Stimulated activated CD8-positive, alpha-beta memory T cell treated with anti-CD3 and anti-CD28 coated beads, Interleukin-4, amount 100 ng/mL, for 4 hours (primary cell): ENCODE results near the gene SORCS3.

ENCODE experiments used
- DNase-seq, 2 donors: peaks; one replicate each; pipeline ENCODE4 v3.0.0-alpha.2; 2020; ENCODE audit warnings: low read depth in 2 of 2, low spot score in 1 of 2

Gene SORCS3

DNA sequence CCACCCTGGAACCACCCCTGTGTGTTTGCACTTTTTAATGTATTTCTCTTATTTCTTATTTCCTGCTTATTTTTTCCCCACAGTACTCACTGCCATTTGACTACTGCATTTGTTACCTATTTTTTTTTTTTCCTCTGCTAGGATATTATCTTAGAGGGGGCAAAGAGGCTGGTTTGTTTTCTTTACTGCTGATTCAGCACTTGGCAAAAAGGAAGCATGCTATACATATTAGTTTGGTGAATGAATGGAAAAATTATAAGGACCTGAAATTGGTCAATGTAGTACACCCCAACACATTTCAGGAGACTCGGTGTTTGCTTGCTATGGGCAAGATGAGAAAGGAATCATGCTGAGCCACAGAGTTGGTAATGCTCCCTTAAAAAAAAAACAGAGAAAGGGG, 193.5 kb downstream of the SORCS3 start:
- no peak for DNase-seq

DNA sequence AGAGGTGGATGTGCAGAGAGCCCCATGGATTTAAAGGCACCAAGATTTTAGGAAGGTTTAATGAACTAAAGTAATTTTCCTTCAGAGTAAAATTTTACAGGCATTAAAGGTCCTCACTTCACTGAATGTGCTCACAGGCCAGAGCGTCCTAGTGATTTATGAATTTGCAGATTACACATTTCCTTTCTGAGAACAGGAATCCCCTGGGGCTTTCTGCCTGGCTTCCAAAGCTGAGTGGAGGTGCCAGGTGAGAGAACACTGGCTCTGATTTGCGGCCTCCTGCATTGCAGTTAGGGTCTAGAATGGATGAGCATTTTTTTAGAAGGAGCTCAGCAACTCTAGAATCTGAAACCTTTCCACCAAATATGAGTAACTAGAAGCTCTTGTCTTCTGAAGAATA, 194.3 kb downstream of the SORCS3 start:
- DNase-seq = no peak

DNA sequence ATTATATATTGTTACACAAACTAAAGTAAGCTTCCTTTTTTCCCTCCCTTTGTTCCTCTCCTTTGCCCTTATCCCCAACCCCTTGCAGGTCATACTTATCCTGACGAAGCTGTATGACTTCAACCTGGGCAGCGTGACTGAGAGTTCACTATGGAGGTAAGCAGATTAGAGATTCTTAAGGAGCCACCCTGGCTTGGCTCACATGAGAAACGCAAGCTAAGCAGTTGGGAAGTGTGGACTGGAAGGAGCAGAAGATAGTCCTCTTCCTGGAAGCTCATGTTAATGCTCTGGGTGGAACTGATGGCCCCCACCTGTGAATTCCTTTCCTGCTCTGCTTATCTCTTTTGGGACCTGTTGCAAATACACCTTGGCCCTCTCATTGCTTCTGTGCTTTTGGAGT, 201.6 kb downstream of the SORCS3 start:
- DNase-seq = no peak

DNA sequence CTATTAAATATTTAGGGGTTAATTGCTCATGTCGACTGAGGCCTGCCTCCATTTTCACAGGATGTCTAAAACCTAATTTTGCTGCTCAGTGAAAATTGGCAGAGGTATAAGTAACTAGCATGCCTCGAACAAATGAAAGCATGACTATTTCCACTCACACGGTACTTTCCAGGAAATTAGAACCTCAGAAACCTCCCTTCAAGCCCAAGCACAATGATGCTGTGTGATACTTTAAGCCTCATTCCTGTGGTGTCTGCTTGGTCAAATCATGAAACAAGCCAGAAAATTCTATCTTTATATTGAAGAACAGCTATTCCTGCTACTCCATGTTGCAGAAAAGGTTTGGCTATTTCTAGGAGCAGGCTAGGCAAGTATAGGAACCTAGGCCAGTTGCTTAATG, 203.0 kb downstream of the SORCS3 start:
- no peak for DNase-seq

DNA sequence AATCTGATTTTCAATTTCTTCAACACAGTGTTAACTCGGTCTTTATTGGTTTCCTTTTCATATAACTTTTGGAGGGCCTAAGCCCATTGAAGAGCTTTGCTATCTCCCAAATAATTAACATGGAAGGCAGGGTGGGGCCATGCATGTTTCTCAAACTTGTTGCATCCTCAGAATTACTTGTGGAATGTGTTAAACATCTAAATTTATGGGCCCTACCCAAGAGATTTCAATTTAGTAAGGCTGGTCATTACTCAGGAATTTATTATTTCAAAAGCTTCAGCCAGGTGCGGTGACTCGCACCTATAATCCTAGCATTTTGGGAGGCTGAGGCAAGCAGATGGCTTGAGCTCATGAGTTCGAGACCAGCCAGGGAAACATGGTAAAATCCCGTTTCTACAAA, 208.9 kb downstream of the SORCS3 start:
- DNase-seq = no peak

DNA sequence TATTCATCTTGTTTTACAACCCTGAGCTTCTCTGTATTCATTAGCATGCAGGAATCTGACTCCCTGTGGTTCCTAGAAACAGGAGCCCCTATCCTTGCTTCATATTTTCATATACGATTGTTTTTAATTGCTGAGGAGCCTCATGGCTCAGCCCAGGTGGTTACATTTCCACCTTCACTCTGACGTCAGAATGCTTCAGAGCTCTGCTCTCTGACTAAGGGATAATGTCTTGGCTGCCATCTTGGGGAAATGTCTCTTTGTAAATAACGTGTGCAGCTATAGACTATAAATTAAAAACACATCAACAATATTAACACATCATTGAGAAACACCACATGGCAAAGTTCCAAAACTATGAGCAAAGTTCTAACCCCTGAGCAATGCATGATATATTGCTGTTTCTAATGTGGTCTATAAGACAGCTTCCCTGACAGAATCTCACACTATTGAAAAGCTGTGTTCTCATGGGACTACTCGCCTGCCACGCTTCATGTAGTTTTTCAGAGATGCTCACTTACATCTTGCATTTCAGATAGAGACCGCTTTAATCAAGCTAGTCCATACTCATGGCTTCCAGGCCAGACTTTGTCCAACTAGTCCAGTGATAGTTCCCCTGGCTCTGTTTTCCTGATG, 227.0 kb downstream of the SORCS3 start:
- no peak for DNase-seq

DNA sequence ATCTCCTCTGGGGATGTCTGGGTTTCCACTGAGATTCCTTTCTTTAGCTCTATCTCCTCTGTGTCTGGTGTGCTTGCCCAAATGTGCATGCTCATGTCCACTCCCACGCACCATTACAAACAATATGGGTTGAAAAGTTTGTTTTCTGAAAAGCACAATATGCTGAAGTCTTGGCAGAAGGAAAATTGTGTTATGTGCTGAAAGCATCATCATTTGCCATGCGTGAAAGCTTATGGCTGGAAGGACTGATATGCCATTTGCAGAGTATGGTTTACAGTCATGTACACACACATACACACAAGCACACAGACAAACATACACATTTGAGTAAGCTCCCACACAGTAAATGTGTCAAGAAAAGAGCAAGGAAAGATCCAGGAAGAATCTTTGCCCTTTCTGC, 231.6 kb downstream of the SORCS3 start:
- DNase-seq = no peak

DNA sequence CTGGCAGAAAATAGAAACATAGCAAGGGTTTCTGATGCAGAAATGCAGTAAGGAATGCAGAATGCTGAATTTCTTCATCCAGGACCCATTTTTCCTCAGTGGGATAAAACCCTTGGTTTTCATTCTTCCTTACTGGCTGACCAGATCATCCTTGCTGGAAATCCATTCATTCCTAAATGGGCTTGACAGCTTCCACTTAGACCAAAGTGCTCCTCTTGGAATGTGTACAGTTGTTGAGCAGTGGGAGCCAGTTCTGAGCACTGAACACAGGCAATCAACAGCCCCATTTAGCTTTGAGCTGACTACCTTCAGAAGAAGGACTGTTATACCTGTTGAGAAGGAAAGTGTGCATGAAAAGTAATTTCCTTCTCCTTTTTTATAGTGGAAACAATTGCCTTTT, 232.1 kb downstream of the SORCS3 start:
- no peak for DNase-seq

DNA sequence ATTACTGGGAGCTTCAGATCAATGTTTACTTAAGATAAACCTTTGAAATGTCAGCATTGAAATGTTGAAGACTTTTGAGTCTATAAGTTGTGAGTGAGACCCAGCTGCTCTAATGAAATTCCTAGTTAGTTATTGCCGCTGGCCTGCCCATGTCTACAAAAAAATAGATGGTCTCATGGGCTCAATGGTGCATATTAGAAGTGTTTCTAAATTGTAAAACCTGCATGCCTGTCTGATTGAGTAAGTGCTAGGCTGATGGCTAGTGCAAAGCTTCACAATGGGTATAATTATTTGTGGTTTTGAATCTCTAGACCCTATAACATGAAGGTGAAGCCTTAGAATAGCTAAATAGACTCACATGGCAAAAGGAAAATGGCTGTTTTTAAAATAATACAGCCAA, 234.5 kb downstream of the SORCS3 start:
- DNase-seq = no peak

DNA sequence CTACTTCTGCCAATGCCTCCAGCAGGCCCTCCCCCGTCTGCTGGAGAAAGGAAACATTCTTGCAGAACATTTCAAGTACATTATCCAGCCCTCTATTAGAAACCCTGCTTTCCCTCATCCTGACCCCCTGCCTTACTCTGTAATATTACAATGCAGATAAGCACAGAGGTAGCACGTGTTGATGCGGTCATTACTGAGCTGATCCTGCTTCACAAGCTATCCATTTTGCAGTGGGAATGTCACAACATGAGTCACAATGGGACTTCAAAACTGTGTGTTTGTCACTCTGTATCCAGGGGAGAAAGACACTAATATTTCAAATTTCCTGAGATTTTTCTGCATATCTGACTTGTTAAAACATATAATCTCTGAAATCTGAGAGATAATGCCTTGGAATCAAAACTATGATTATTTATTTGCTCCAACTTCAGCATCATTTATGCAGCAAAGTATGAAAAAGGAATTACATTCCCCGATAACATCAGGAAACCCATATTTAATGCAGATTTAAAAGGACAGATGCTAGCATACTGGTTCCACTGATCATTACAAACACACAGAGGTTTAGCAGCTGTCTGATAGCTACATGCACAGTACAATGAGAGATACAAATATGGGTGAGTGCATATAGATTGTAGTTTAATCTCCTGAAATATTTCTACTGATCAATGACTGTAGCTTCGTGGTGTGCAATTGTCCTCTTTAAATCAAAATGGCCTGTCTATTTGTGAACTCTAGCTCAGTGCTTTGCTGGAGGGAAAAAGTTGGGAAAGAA, 239.7 kb downstream of the SORCS3 start:
- no peak for DNase-seq

DNA sequence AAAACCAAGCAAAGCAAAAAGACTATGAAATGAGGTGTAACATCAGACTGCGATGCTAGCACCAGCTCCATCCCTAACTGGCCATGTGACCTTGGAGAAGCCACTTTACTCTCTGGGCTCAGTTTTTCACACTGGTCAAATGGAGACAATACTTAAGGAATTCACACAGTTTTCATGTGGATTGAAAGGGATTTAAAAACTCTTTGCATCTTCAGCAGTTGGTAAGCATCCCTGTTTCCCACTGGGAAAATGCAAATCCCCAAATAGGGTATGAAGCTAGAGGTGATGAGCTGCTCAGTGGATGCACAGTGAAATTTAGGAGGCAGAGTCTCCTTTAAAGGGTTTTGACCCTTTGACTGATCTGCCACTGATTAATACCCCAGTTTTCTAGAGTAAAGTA, 240.7 kb downstream of the SORCS3 start:
- DNase-seq = no peak

DNA sequence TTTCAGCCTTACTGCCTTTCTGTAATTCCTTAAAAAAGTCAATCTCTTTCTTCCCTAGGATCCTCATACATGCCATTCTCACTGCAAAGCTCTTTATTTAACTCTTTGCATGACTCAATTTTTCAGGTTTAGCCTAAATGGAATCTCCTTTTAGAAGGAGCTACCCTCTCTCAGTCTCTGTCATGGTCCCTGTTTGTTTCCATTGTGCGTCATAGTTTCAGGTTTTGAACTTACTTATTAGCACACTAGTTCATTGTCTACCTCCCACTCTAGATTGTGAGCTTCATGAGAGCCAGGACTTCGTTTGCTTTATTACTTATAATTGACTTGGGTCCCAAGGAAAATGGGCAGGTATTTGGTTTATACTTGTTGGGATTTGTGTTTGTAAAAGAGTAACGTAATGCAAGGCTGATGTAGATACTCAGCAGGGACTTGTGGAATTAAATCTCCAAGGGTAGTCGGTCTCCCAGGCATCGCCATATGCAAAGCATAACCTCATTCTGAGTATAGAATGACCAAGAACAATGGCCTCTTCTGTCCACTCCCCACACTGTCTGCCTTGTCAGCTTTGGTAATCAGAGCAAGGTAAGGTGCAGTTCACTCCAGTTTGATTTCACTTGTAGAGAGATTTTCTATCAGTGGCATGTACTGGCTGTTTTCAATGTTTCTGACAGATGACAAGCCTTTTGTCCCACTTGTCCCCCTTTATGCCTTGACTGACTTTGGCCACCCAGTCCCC, 252.0 kb downstream of the SORCS3 start:
- DNase-seq = no peak

DNA sequence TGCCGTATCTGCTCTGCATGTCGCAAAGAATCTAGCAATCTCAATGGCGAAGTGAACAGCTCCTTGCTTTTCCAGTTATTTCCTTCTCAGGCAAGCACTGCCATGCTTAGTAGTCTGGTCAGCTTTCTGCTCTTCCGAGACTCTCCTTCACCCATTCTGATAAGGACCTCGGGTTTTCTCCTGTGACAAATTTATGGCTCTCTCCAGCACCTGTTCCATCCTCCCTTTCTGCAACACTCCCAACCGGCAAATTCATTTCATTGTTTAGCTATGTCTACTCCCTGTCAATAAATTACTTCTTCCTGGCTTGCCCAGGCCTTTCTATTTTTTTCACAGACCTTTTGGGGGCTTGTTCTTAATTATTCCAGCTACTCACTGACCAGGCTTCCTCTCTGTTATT, 252.6 kb downstream of the SORCS3 start:
- DNase-seq = no peak

DNA sequence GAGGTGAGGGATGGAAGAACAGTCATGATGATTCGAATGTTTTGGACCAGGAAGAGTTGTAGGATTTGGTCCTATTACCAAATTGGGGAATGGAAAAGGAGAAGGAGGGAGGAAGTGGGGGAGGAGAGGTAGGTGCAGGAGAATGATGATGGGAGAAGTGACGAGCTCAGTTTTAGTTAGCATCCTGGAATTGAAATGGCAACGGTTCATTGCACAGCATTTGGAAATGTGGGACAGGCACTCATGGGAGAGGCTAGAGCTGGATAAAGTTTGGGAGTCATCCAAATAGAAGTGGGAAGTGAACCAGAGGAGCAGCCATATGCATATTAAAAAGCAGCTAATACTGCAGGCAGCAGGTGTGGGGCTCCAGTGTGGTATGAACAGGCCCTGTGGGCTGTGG, 253.6 kb downstream of the SORCS3 start:
- no peak for DNase-seq

DNA sequence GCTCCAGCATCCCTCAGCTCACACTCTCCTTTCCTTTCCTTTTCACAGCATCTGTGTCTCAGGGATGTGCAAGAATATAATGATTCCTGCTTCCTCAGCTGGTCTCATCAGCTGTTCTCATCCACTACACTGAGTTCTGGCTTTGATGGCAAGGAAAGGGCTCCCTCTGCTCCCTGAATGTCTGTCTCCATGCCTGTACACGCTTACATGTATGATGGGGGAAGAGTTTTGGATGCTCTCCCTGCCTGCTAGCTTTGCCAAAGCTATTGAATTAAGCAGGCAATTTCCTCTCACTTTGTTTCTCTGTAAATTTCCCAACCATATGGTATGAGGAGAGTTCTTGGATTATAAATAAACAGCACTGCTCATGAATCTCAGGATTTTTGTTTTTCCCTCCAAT, 254.5 kb downstream of the SORCS3 start:
- DNase-seq = no peak

DNA sequence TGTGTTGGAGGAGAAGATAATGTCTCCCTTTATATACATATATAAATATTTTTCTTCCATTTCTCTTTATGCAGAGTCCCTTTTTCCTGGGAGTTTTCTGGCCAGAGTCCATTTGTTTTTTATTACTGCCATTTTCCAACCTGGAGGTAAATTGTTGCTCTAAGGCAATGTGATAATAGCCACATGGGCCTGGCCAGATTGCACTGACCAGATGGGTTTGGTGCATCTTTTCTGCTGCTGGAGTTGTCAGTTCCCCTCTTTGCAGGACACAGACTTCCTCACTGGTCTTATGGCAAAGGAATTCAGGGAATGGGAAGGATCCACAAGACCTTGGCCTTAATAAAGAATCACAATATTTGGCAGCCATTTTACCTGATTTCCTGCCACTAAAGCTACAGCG, 254.9 kb downstream of the SORCS3 start:
- no peak for DNase-seq

DNA sequence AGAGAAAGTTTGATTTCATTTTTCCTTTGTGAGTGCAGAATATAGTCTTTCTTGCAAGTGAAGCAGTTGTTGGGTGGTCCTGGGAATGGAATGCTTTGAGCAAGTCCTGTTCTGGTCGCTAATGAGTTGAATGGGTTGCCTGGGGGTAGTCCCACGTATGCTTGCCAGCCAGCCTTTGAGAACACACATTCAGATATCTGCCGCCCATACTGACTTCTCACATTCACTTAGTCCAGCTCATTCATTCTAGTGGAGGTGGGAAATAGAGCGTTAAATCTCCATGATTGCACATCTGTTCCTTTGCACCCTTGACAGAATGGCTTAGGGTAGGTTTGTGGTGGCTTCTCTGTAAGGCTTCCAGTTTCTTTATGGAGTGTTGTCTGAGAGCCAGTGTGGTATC, 256.6 kb downstream of the SORCS3 start:
- DNase-seq = no peak

DNA sequence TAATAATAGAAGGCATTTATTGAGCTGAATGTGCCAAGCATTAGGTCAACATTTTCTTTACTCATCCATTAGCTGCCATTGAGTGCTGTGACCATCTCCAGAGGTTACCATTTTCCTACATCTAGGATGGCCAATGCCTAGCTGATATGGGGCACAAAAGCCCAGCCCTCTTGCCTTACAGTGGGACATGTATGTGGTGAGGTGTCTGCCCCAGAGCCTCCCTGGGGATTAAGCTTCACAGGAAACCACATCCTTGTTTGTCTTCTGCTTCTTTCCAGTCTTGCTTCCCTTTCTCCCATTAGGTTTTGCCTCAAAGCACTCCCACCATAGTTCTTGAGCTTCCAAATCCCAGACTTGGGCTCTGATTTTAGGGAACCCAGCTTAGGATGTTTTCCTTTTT, 258.7 kb downstream of the SORCS3 start:
- DNase-seq = no peak

DNA sequence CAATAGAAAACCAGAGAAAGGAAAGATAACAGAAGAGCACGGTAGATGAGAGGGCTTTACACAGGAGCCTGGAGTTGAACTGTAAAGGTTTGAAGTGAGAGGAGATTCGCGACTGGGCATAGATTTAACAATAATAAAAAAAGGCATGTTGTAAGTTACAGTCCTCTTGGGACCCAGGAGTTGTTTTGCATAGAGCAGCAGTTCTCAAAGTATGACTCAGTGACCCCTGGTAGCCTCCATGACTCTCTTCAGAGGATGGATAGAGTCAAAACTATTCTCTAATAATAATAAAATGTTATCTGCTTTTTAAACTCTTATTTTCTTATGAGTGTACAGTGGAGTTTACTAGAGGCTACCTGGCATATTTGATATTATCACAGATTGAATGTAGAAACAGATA, 262.3 kb downstream of the SORCS3 start:
- no peak for DNase-seq

DNA sequence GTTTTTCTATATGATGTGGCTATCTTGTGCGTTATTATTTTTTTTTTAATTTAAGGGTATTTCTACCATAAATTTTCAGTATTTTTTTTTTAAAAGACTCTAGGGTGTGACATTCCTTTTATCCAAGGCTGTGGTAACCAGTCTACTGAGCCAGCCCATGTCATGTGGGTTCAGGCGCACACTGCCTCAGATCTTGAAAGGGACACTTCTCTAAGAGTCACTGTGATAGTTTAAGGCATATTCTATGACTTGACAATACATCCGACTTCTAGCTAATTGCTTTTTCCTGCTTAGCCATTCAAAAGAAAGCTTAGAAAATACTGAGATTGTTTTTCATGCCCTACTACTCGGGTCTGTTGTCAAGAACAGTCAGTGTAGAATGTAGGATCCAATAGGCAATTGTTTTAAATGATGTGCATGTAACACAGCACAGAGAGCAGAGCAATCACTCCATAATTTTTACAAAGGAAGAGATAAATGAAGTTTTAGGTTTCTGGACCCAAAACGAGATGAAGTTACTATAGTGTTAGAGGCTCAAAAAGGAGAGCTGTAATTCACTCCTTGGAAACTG, 263.7 kb downstream of the SORCS3 start:
- DNase-seq = no peak

DNA sequence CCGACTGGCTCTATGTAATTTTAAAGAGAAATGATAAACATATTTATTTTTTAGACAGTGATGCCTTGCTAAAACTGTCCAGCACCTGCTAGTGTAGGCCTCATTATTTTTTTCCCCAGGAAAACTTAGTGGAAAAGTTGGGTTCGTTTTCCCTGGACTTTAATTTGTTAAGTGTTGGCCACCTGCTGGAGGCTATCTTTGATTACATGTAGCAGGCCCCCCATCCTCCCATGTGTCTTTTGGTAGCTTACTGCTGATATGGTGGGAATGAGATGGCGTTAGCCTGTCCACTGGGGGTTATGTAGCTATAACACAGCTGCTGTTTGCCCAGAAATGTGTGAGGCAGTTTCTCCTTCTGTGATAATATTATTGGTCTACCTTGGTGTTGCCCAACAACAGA, 265.0 kb downstream of the SORCS3 start:
- no peak for DNase-seq

DNA sequence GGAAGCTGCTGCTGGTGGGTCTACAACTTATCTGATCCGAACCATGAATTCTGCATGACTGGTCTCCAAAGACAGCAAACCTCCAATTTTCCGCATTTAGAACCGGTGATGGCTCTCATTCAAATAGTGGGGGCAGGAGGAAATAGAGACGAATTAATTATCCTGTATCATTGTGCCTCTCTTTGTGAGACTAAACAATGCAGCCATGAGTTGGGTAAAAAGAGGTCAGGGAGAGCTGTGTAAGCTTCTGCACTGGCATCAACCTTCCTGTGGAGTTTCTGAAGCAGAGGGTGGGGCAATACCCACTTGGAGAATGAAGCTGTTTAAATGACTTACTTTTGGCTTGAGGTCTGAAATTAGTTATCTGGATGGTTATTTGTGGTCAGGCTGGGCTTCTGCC, 266.4 kb downstream of the SORCS3 start:
- DNase-seq = no peak
